SU-DHL-6 (cell line): Measurements from ENCODE around the gene PIGK.
"Not testable (repeated sequence)": the region's sequence is repeated elsewhere in the genome, so short reads cannot be mapped to it uniquely, and the experiment has no call there.

ENCODE experiments used
- H2AFZ ChIP-seq: fragments of 200-600 bp; sonication (generic); 2 replicates; pipeline ENCODE4 v1.6.1; 2014; ENCODE audit warnings: low read depth, mild to moderate bottlenecking, moderate library complexity, mixed read lengths, antibody characterized with exemption, low read length; ENCODE audit not compliant: severe bottlenecking
- H3F3A ChIP-seq: fragments of 200-600 bp; shearing (Covaris generic); 2 replicates; pipeline ENCODE4 v1.6.0; 2016; ENCODE audit warnings: antibody characterized with exemption, mild to moderate bottlenecking; ENCODE audit not compliant: insufficient read depth
- H3K27ac ChIP-seq: fragments of 200-600 bp; sonication (generic); 2 replicates; pipeline ENCODE4 v1.5.1; 2016; ENCODE audit warnings: low read depth, mild to moderate bottlenecking, low read length, moderate library complexity, mixed read lengths
- H3K27me3 ChIP-seq: fragments of 200-600 bp; sonication (generic), shearing (Covaris generic); 2 replicates; pipeline ENCODE4 v1.6.0; 2014; ENCODE audit warnings: mild to moderate bottlenecking, low read length
- H3K36me3 ChIP-seq: fragments of 200-600 bp; sonication (generic); 2 replicates; pipeline ENCODE4 v1.6.1; 2014; ENCODE audit warnings: mild to moderate bottlenecking, low read length, mixed read lengths
- H3K4me2 ChIP-seq: fragments of 300-600, 200-600 bp; shearing (Covaris generic), sonication (generic); 2 replicates; pipeline ENCODE4 v1.6.0; 2014; ENCODE audit warnings: low read length, low read depth, mild to moderate bottlenecking; ENCODE audit not compliant: poor library complexity, severe bottlenecking
- H3K4me3 ChIP-seq: fragments of 200-600 bp; sonication (generic); 2 replicates; pipeline ENCODE4 v1.5.1; 2014; ENCODE audit warnings: antibody characterized with exemption, low read length, mild to moderate bottlenecking, mixed read lengths; ENCODE audit not compliant: insufficient read depth, poor library complexity, severe bottlenecking
- H3K79me2 ChIP-seq: fragments of 200-600 bp; sonication (generic); 2 replicates; pipeline ENCODE4 v1.6.1; 2014; ENCODE audit warnings: mild to moderate bottlenecking, low read length, moderate library complexity; ENCODE audit not compliant: insufficient read depth
- H3K9ac ChIP-seq: fragments of 200-600 bp; sonication (generic); 2 replicates; pipeline ENCODE4 v1.7.0; 2014; ENCODE audit warnings: mild to moderate bottlenecking, low read length
- H3K9me2 ChIP-seq: fragments of 200-600 bp; sonication (generic); replicated peaks from 2 replicates; pipeline ENCODE4 v1.6.1; 2014; ENCODE audit warnings: low read length; ENCODE audit not compliant: insufficient read depth
- H3K9me3 ChIP-seq: fragments of 200-600 bp; sonication (generic); 2 replicates; pipeline ENCODE4 v1.6.1; 2014; ENCODE audit warnings: low read length, mixed read lengths; ENCODE audit not compliant: insufficient read depth
- H4K20me1 ChIP-seq: fragments of 200-600 bp; sonication (generic); 2 replicates; pipeline ENCODE4 v1.6.1; 2014; ENCODE audit warnings: low read depth, mild to moderate bottlenecking, antibody characterized with exemption, low read length, moderate library complexity, mixed read lengths
- CTCF ChIP-seq: fragments of 200-600 bp; sonication (generic); IDR thresholded peaks from one replicate; pipeline ENCODE4 v1.5.1; 2017; ENCODE audit warnings: antibody characterized with exemption, mild to moderate bottlenecking, low read length, moderate library complexity; ENCODE audit not compliant: insufficient read depth, poor library complexity, severe bottlenecking
- EZH2phosphoT487 ChIP-seq: fragments of 200-600 bp; sonication (generic), shearing (Covaris generic); conservative IDR thresholded peaks from 2 replicates; pipeline ENCODE4 v1.6.1; 2018; ENCODE audit warnings: mild to moderate bottlenecking, antibody characterized with exemption, low read length, moderate library complexity, mixed read lengths

PIGK gene

GRCh38 chr1:77200293-77200692 lies 18.9 kb downstream of the PIGK start:
- Histone ChIP-seq H3K9ac (no peak overlapping the region), H3F3A (no peaks in the 10 kb centered on the region), H3K27me3 (no peaks in the 10 kb centered on the region), H3K9me2 (no peaks in the 10 kb centered on the region), H4K20me1 (no peaks in the 10 kb centered on the region), H3K9me3 (no peaks in the 10 kb centered on the region), H2AFZ (no peak overlapping the region), H3K79me2 (no peaks in the 10 kb centered on the region), H3K27ac (no peak overlapping the region), H3K36me3 (no peaks in the 10 kb centered on the region; the same call in 1 of the 2 replicates), H3K4me3 (no peak overlapping the region), H3K4me2 (no peak overlapping the region)
- no peak for TF ChIP-seq EZH2phosphoT487

- H3K79me2 ChIP-seq, result no peaks in the 10 kb centered on the region
- no peaks in the 10 kb centered on the region for H3K36me3 ChIP-seq
- TF ChIP-seq CTCF (no peak), EZH2phosphoT487 (no peak)
- H3K9me2 ChIP-seq, result no peaks in the 10 kb centered on the region
- no peaks in the 10 kb centered on the region for H3K9me3 ChIP-seq
- H3F3A ChIP-seq, result no peaks in the 10 kb centered on the region
- H3K9ac ChIP-seq, result no peak overlapping the region
- H2AFZ ChIP-seq, result no peak overlapping the region
- H3K4me2 ChIP-seq, result no peak overlapping the region
- H4K20me1 ChIP-seq, result no peaks in the 10 kb centered on the region
- H3K4me3 ChIP-seq, result no peak overlapping the region
- no peaks in the 10 kb centered on the region for H3K27me3 ChIP-seq
- no peak overlapping the region for H3K27ac ChIP-seq
Measured at GRCh38 chr1:77197351-77197750, 21.9 kb downstream of the PIGK start.

- H3K27ac ChIP-seq, result no peak overlapping the region
- no peaks in the 10 kb centered on the region for H3K9me2 ChIP-seq
- TF ChIP-seq CTCF (no peak), EZH2phosphoT487 (no peak)
- no peaks in the 10 kb centered on the region for H3K79me2 ChIP-seq
- no peak overlapping the region for H2AFZ ChIP-seq
- H3K9ac ChIP-seq, result no peak overlapping the region
- no peaks in the 10 kb centered on the region for H4K20me1 ChIP-seq
- no peaks in the 10 kb centered on the region for H3F3A ChIP-seq
- H3K36me3 ChIP-seq, result no peaks in the 10 kb centered on the region
- no peak overlapping the region for H3K4me2 ChIP-seq
- H3K9me3 ChIP-seq, result no peaks in the 10 kb centered on the region
- no peaks in the 10 kb centered on the region for H3K27me3 ChIP-seq
- H3K4me3 ChIP-seq, result no peak overlapping the region
Measured at GRCh38 chr1:77193951-77194350, 25.3 kb downstream of the PIGK start.

- H2AFZ ChIP-seq, result no peak overlapping the region
- no peaks in the 10 kb centered on the region for H3K36me3 ChIP-seq
- H3K9ac ChIP-seq, result no peak overlapping the region
- H3K9me2 ChIP-seq, result no peaks in the 10 kb centered on the region
- H3K9me3 ChIP-seq, result no peaks in the 10 kb centered on the region
- no peaks in the 10 kb centered on the region for H3K27me3 ChIP-seq
- no peaks in the 10 kb centered on the region for H4K20me1 ChIP-seq
- H3K4me2 ChIP-seq, result no peak overlapping the region
- H3F3A ChIP-seq, result no peaks in the 10 kb centered on the region
- TF ChIP-seq CTCF, result no peak
- no peak for TF ChIP-seq EZH2phosphoT487
- H3K27ac ChIP-seq, result no peak overlapping the region
- no peaks in the 10 kb centered on the region for H3K79me2 ChIP-seq
- no peak overlapping the region for H3K4me3 ChIP-seq
Measured at GRCh38 chr1:77188770-77189169, 30.5 kb downstream of the PIGK start.

GRCh38 chr1:77186907-77187306 lies 32.3 kb downstream of the PIGK start:
- not testable (repeated sequence) for H3K27me3 ChIP-seq, H3K4me3 ChIP-seq, H3K9me2 ChIP-seq, H3F3A ChIP-seq, H4K20me1 ChIP-seq, H3K27ac ChIP-seq, H3K79me2 ChIP-seq, H3K9ac ChIP-seq, H3K36me3 ChIP-seq, H3K9me3 ChIP-seq, H2AFZ ChIP-seq, H3K4me2 ChIP-seq
